Loucy (cell line): ENCODE results near the gene VWA5B1.
"Not testable (repeated sequence)": the region's sequence is repeated elsewhere in the genome, so short reads cannot be mapped to it uniquely, and the experiment has no call there.

Experiments
- H2AFZ ChIP-seq: fragments of 200-600 bp; sonication (generic); 2 replicates; pipeline ENCODE4 v1.6.0; 2016; ENCODE audit warnings: antibody characterized with exemption, mild to moderate bottlenecking, low read length, moderate library complexity
- H3F3A ChIP-seq: fragments of 200-600 bp; 2 replicates; pipeline ENCODE4 v1.6.0; 2016; ENCODE audit warnings: antibody characterized with exemption, low read depth, mild to moderate bottlenecking
- H3K27me3 ChIP-seq: fragments of 200-600 bp; sonication (generic); 2 replicates; pipeline ENCODE4 v1.6.1; 2014; ENCODE audit warnings: low read length, mild to moderate bottlenecking; ENCODE audit not compliant: insufficient read depth, poor library complexity, severe bottlenecking
- H3K36me3 ChIP-seq: fragments of 200-600 bp; sonication (generic); 2 replicates; pipeline ENCODE4 v1.6.1; 2016; ENCODE audit warnings: low read length; ENCODE audit not compliant: insufficient read depth
- H3K4me1 ChIP-seq: fragments of 200-600 bp; sonication (generic); 2 replicates; pipeline ENCODE4 v1.5.1; 2014; ENCODE audit warnings: low read length, mild to moderate bottlenecking; ENCODE audit not compliant: insufficient read depth, poor library complexity, severe bottlenecking
- H3K4me2 ChIP-seq: fragments of 200-600 bp; sonication (generic); 2 replicates; pipeline ENCODE4 v1.6.0; 2014; ENCODE audit warnings: antibody characterized with exemption, low read length, low read depth, mild to moderate bottlenecking; ENCODE audit not compliant: poor library complexity, severe bottlenecking
- H3K4me3 ChIP-seq: fragments of 200-600 bp; sonication (generic); 2 replicates; pipeline ENCODE4 v1.5.1; 2014; ENCODE audit warnings: low read length, mild to moderate bottlenecking, mixed read lengths; ENCODE audit not compliant: poor library complexity, severe bottlenecking
- H3K79me2 ChIP-seq: fragments of 200-600 bp; sonication (generic); 2 replicates; pipeline ENCODE4 v1.6.1; 2014; ENCODE audit warnings: low read length; ENCODE audit not compliant: insufficient read depth
- H3K9ac ChIP-seq: fragments of 200-600 bp; sonication (generic); 2 replicates; pipeline ENCODE4 v1.6.0; 2014; ENCODE audit warnings: mild to moderate bottlenecking, low read depth, low read length, moderate library complexity; ENCODE audit not compliant: poor library complexity, severe bottlenecking
- H3K9me2 ChIP-seq: fragments of 200-600 bp; sonication (generic); replicated peaks from 2 replicates; pipeline ENCODE4 v1.6.1; 2016; ENCODE audit warnings: low read depth, low read length, mixed read lengths
- H3K9me3 ChIP-seq: fragments of 200-600 bp; sonication (generic); 2 replicates; pipeline ENCODE4 v1.6.1; 2014; ENCODE audit warnings: mild to moderate bottlenecking, antibody characterized with exemption, low read length, low read depth; ENCODE audit not compliant: insufficient read depth
- H4K20me1 ChIP-seq: fragments of 200-600 bp; sonication (generic); 2 replicates; pipeline ENCODE4 v1.6.0; 2014; ENCODE audit warnings: antibody characterized with exemption, low read length, mild to moderate bottlenecking; ENCODE audit not compliant: insufficient read depth, poor library complexity, severe bottlenecking
- EZH2phosphoT487 ChIP-seq: fragments of 200-600 bp; IDR thresholded peaks from 2 replicates; pipeline ENCODE4 v1.6.1; 2018; ENCODE audit warnings: antibody characterized with exemption, mild to moderate bottlenecking, moderate library complexity, borderline replicate concordance
- TF ChIP-seq, protein P1 (sequence below): fragments of 200-600 bp; sonication (generic); conservative IDR thresholded peaks from 2 replicates; pipeline ENCODE4 v1.5.1; 2014; ENCODE audit warnings: mild to moderate bottlenecking, antibody characterized with exemption, low read length

Gene VWA5B1

DNA sequence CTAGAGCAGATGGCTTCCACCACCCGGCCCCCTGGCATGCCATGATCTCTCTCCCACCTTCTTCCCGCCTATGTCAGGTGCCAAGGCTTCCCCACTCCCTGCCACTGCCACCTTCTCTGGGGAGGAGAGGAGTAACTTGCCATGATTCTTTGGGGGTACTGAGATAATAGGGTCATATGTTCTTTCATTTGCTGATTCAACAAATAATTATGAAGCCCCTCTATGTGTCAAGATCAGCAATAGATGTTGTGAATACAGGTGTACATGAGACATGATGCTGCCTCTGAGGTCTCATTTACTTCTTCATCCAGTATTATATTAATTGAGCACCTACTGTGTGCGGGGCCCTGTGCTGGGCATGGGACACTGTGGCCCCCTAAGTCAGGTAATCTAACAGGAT is 6.0 kb upstream of the VWA5B1 start:
- H3K4me3 ChIP-seq, result no peak overlapping the region
- no peaks in the 10 kb centered on the region for H3F3A ChIP-seq
- H3K9me3 ChIP-seq, result no peaks in the 10 kb centered on the region
- TF ChIP-seq, protein P1, sequence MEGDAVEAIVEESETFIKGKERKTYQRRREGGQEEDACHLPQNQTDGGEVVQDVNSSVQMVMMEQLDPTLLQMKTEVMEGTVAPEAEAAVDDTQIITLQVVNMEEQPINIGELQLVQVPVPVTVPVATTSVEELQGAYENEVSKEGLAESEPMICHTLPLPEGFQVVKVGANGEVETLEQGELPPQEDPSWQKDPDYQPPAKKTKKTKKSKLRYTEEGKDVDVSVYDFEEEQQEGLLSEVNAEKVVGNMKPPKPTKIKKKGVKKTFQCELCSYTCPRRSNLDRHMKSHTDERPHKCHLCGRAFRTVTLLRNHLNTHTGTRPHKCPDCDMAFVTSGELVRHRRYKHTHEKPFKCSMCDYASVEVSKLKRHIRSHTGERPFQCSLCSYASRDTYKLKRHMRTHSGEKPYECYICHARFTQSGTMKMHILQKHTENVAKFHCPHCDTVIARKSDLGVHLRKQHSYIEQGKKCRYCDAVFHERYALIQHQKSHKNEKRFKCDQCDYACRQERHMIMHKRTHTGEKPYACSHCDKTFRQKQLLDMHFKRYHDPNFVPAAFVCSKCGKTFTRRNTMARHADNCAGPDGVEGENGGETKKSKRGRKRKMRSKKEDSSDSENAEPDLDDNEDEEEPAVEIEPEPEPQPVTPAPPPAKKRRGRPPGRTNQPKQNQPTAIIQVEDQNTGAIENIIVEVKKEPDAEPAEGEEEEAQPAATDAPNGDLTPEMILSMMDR, result no peak
- TF ChIP-seq EZH2phosphoT487, result no peak
- H3K36me3 ChIP-seq, result no peaks in the 10 kb centered on the region
- no peaks in the 10 kb centered on the region for H3K27me3 ChIP-seq
- H3K9me2 ChIP-seq, result no peaks in the 10 kb centered on the region
- H4K20me1 ChIP-seq, result no peaks in the 10 kb centered on the region
- H3K79me2 ChIP-seq, result no peaks in the 10 kb centered on the region
- no peaks in the 10 kb centered on the region for H3K4me1 ChIP-seq
- no peak overlapping the region for H3K9ac ChIP-seq
- no peak overlapping the region for H3K4me2 ChIP-seq
- H2AFZ ChIP-seq, result no peak overlapping the region

DNA sequence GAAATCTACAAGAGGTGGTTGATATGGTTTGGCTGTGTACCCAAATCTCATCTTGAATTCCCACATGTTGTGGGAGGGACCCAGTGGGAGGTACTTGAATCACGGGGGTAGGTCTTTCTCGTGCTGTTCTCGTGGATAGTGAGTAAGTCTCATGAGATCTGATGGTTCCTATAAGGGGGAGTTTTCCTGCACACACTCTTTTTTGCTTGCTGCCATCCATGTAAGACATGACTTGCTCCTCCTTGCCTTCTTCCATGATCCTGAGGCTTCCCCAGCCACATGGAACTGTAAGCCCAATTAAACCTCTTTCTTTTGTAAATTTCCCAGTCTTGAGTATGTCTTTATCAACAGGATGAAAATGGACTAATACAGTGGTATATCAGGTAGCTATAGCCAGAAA is 5.2 kb upstream of the VWA5B1 start:
- Histone ChIP-seq H4K20me1 (no peaks in the 10 kb centered on the region), H3F3A (no peaks in the 10 kb centered on the region), H3K9me2 (no peaks in the 10 kb centered on the region), H2AFZ (no peak overlapping the region), H3K9ac (no peak overlapping the region), H3K4me2 (no peak overlapping the region), H3K79me2 (no peaks in the 10 kb centered on the region), H3K36me3 (no peaks in the 10 kb centered on the region), H3K9me3 (no peaks in the 10 kb centered on the region), H3K4me3 (no peak overlapping the region), H3K27me3 (no peaks in the 10 kb centered on the region), H3K4me1 (no peaks in the 10 kb centered on the region)
- TF ChIP-seq, protein P1, result no peak
- no peak for TF ChIP-seq EZH2phosphoT487

DNA sequence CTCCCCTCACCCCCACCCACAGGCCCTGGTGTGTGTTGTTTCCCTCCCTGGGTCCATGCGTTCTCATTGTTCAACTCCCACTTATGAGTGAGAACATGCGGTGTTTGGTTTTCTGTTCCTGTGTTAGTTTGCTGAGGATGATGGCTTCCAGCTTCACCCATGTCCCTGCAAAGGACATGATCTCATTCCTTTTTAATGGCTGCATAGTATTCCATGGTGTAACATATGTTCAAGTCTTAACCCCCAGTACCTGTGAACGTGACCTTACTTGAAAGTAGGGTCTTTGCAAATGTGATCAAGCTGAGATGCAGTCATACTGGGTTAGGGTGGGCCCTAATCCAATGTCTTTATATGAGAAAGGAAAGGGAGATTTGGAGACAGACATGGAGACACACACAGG is 3.0 kb upstream of the VWA5B1 start:
- H4K20me1 ChIP-seq, H2AFZ ChIP-seq, H3K36me3 ChIP-seq, H3K4me1 ChIP-seq, H3F3A ChIP-seq, H3K4me2 ChIP-seq, H3K9ac ChIP-seq, H3K9me2 ChIP-seq, H3K4me3 ChIP-seq, H3K27me3 ChIP-seq, H3K79me2 ChIP-seq, H3K9me3 ChIP-seq: not testable (repeated sequence)

DNA sequence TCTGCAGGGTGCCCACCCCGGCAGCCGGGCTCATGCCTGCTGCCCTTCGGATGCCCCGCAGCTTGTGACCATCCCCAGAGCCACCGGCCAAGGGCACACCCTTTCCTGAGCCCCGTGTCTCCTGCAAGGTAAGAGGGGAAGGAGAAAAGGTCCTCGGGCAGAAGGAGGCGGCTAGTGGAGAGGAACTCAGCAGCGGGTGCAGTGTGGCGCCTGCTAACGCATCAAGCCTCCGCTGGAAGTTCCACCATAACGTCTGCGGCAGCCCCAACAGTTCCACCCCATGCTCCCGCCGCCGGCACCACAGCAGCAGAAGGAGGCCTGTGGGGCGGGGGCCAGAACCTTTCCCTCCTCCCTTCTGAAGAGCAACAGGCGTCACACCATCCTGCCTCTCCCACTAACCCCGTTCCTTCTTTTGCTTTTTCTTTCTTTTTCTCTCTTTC is 990 bp downstream of the VWA5B1 start:
- H2AFZ ChIP-seq, result no peak overlapping the region
- no peaks in the 10 kb centered on the region for H3K4me1 ChIP-seq
- H3K79me2 ChIP-seq, result no peaks in the 10 kb centered on the region
- H4K20me1 ChIP-seq, result no peaks in the 10 kb centered on the region
- no peaks in the 10 kb centered on the region for H3F3A ChIP-seq
- H3K9ac ChIP-seq, result no peak overlapping the region
- H3K4me3 ChIP-seq, result no peak overlapping the region
- TF ChIP-seq, protein P1, result no peak
- no peak for TF ChIP-seq EZH2phosphoT487
- no peak overlapping the region for H3K4me2 ChIP-seq
- no peaks in the 10 kb centered on the region for H3K9me2 ChIP-seq
- no peaks in the 10 kb centered on the region for H3K27me3 ChIP-seq
- H3K36me3 ChIP-seq, result no peaks in the 10 kb centered on the region
- H3K9me3 ChIP-seq, result no peaks in the 10 kb centered on the region
